Osteoblast (primary cell): Measurements from ENCODE around the gene SOX21. TPM values are rescaled to one million over a fixed set of nuclear protein-coding genes. Genes with fewer than 3 reads are reported as not detected.

Source experiments
- DNase-seq: peaks from one replicate; pipeline ENCODE4 v3.0.0; 2011; ENCODE audit warnings: low spot score, mixed read lengths; ENCODE audit not compliant: insufficient read length; ENCODE audit errors: missing footprints
- H2AFZ ChIP-seq: 2 replicates; pipeline ENCODE4 v1.6.0; 2011; ENCODE audit warnings: mild to moderate bottlenecking, low read length
- H3K27ac ChIP-seq: 2 replicates; pipeline ENCODE4 v1.5.1; 2011; ENCODE audit warnings: mild to moderate bottlenecking, low read depth, low read length, moderate library complexity
- H3K27me3 ChIP-seq: 2 replicates; pipeline ENCODE4 v1.6.0; 2012; ENCODE audit warnings: mild to moderate bottlenecking, control low read depth, inconsistent platforms, low read length, moderate library complexity; ENCODE audit not compliant: insufficient read depth
- H3K36me3 ChIP-seq: 2 replicates; pipeline ENCODE4 v1.5.1; 2011; ENCODE audit warnings: mild to moderate bottlenecking, low read length, control low read depth, moderate library complexity; ENCODE audit not compliant: insufficient read depth
- H3K4me1 ChIP-seq: 2 replicates; pipeline ENCODE4 v1.5.1; 2011; ENCODE audit warnings: mild to moderate bottlenecking, low read length, control low read depth, moderate library complexity; ENCODE audit not compliant: insufficient read depth
- H3K4me2 ChIP-seq: 2 replicates; pipeline ENCODE4 v1.6.0; 2011; ENCODE audit warnings: mild to moderate bottlenecking, low read length; ENCODE audit not compliant: insufficient read depth
- H3K4me3 ChIP-seq: fragments of 200-600 bp; sonication (generic); 3 replicates; pipeline ENCODE4 v1.5.1; 2012; ENCODE audit warnings: mild to moderate bottlenecking, low read length, inconsistent platforms; ENCODE audit not compliant: insufficient read depth
- H3K79me2 ChIP-seq: 2 replicates; pipeline ENCODE4 v1.6.0; 2012; ENCODE audit warnings: mild to moderate bottlenecking, low read length, control low read depth, inconsistent platforms; ENCODE audit not compliant: insufficient read depth
- H3K9me3 ChIP-seq: 2 replicates; pipeline ENCODE4 v1.5.1; 2011; ENCODE audit warnings: low read depth, low read length, control low read depth
- H4K20me1 ChIP-seq: 2 replicates; pipeline ENCODE4 v1.6.0; 2012; ENCODE audit warnings: mild to moderate bottlenecking, low read length, control low read depth; ENCODE audit not compliant: insufficient read depth
- total RNA-seq: library from RNA; depleted of rRNA; stranded (reverse); fragments of >200 nt; gene quantifications from 2 replicates; pipeline ENCODE4 v1.2.3, GENCODE V29; 2012
- TF ChIP-seq, protein P1 (sequence below): IDR thresholded peaks from 2 replicates; pipeline ENCODE4 v1.5.1; 2011; ENCODE audit warnings: mild to moderate bottlenecking, low read depth, low read length, moderate library complexity; ENCODE audit errors: extremely low read depth

The SOX21 gene
- total RNA-seq, 1 donor = not detected

GRCh38 chr13:94701313-94702180, 10.8 kb downstream of the SOX21 start:
- H3K27me3 ChIP-seq = peaks cover 85% of the 10 kb centered on the region
- H3K27ac ChIP-seq = no peak overlapping the region
- no peaks in the 10 kb centered on the region for H3K4me1 ChIP-seq
- no peaks in the 10 kb centered on the region for H3K36me3 ChIP-seq
- H2AFZ ChIP-seq = no peak overlapping the region
- H3K9me3 ChIP-seq = no peaks in the 10 kb centered on the region
- DNase-seq = peak; percentile 81
- H4K20me1 ChIP-seq = no peaks in the 10 kb centered on the region
- no peak overlapping the region for H3K4me2 ChIP-seq
- no peaks in the 10 kb centered on the region for H3K79me2 ChIP-seq
- TF ChIP-seq, protein P1, sequence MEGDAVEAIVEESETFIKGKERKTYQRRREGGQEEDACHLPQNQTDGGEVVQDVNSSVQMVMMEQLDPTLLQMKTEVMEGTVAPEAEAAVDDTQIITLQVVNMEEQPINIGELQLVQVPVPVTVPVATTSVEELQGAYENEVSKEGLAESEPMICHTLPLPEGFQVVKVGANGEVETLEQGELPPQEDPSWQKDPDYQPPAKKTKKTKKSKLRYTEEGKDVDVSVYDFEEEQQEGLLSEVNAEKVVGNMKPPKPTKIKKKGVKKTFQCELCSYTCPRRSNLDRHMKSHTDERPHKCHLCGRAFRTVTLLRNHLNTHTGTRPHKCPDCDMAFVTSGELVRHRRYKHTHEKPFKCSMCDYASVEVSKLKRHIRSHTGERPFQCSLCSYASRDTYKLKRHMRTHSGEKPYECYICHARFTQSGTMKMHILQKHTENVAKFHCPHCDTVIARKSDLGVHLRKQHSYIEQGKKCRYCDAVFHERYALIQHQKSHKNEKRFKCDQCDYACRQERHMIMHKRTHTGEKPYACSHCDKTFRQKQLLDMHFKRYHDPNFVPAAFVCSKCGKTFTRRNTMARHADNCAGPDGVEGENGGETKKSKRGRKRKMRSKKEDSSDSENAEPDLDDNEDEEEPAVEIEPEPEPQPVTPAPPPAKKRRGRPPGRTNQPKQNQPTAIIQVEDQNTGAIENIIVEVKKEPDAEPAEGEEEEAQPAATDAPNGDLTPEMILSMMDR = no peak
- no peak overlapping the region for H3K4me3 ChIP-seq

DNA sequence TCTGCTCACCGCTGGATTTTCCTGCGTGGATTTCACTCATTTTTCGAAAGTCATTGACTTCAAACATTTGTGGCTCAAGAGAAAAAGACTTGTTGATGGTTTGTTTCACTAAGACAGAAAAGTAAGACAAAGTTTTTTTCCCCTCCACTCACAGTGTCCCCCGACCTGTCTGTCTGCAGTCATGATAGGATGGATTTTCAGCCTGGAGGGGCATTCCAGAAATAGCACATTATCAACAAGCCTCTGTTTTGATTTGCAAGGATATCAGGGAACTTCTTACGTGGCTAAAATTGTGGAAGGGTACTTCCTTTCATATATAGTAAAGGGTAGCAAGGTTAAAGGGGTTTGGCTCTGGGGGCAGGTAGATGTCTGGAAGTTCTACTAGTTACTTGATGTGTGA, 11.8 kb downstream of the SOX21 start:
- Histone ChIP-seq H3K27me3 (peaks cover 75% of the 10 kb centered on the region), H3K79me2 (no peaks in the 10 kb centered on the region), H4K20me1 (no peaks in the 10 kb centered on the region), H3K9me3 (no peaks in the 10 kb centered on the region), H3K4me1 (no peaks in the 10 kb centered on the region), H3K4me2 (no peak overlapping the region), H3K36me3 (no peaks in the 10 kb centered on the region), H2AFZ (no peak overlapping the region), H3K4me3 (no peak overlapping the region), H3K27ac (no peak overlapping the region)
- TF ChIP-seq, protein P1 = no peak
- no peak for DNase-seq

GRCh38 chr13:94700051-94700535, 12.3 kb downstream of the SOX21 start:
- Histone ChIP-seq H2AFZ (no peak overlapping the region), H4K20me1 (no peaks in the 10 kb centered on the region), H3K4me1 (no peaks in the 10 kb centered on the region), H3K4me3 (no peak overlapping the region), H3K27me3 (peaks cover 71% of the 10 kb centered on the region), H3K27ac (no peak overlapping the region), H3K36me3 (no peaks in the 10 kb centered on the region), H3K79me2 (no peaks in the 10 kb centered on the region), H3K9me3 (no peaks in the 10 kb centered on the region), H3K4me2 (no peak overlapping the region)
- TF ChIP-seq, protein P1 = no peak
- DNase-seq = no peak

DNA sequence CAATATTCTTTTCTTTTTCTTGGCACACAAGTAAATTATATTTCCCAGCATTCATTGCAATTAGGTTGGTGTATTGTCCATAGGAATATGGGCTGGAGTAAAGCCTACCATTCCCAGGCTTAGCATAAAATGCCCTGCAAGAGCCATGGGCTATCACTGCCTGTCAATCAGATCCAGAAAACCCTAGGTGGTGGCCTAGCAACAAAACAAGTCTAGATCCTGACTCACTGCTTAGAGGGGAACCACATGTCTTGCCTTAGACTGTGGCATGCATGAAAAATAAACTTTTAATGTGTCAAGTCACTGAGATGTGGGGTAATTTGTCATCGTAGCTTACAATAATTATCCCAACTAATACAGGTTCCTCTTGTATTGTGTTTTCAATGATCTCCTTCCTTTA, 16.2 kb downstream of the SOX21 start:
- H3K27me3 ChIP-seq = peaks cover 44% of the 10 kb centered on the region
- TF ChIP-seq, protein P1 = no peak
- H4K20me1 ChIP-seq = no peaks in the 10 kb centered on the region
- no peaks in the 10 kb centered on the region for H3K9me3 ChIP-seq
- no peak for DNase-seq
- no peaks in the 10 kb centered on the region for H3K79me2 ChIP-seq
- H3K36me3 ChIP-seq = no peaks in the 10 kb centered on the region
- H3K4me2 ChIP-seq = no peak overlapping the region
- no peaks in the 10 kb centered on the region for H3K4me1 ChIP-seq
- H3K27ac ChIP-seq = no peak overlapping the region
- H3K4me3 ChIP-seq = no peak overlapping the region
- H2AFZ ChIP-seq = no peak overlapping the region
